ENCODE data around the gene TMEM256.

- no peak for TF ChIP-seq CTCF (IDR thresholded peaks at IDR 0.05)
- no peak for TF ChIP-seq POLR2A (IDR thresholded peaks at IDR 0.05)
These were observed 35.8 kb downstream of the TMEM256 start for GRCh38 chr17:7367918-7368598.

Measured in uterus (tissue), 2 donors.